A549 (cell line): ENCODE measurements around the gene OXTR. TPM values are rescaled to one million over a fixed set of nuclear protein-coding genes. Genes with fewer than 3 reads are reported as not detected.

ENCODE experiments used
- ATAC-seq, 2 experiments: fragments of 200-7000 bp in 1 of 2; fragments of >200 bp in 1 of 2; cut with Nextera tagmentation in 1 of 2; cut with Tn5 transposase in 1 of 2; 3 replicates each; pipeline versions ENCODE4 v1.8.0 to v1.9.1; 2018 to 2020; ENCODE audit warnings: mild to moderate bottlenecking in 1 of 2, moderate library complexity in 1 of 2
- CTCF ChIA-PET: fragments of 300-600 bp; sonication (Branson Sonifier 250); formaldehyde crosslinking; extraction: SDS; loops from one replicate; lab custom pipeline; 2021; ENCODE audit warnings: antibody characterized with exemption, inconsistent platforms; lab: Yijun Ruan, JAX
- POLR2A ChIA-PET: fragments of 350-600 bp; formaldehyde crosslinking; extraction: SDS; loops from one replicate; lab custom pipeline; 2021; ENCODE audit warnings: antibody characterized with exemption, inconsistent platforms; lab: Yijun Ruan, JAX
- DNase-seq, 2 experiments: peaks; one replicate each; pipeline versions ENCODE4 v3.0.0 to v3.0.0-alpha.2; 2011 to 2016; ENCODE audit warnings: low read depth in 1 of 2, low spot score in 1 of 2
- FAIRE-seq: peaks from 2 replicates; lab custom pipeline; 2011; peaks lifted over from hg19 to GRCh38; lab: Jason Lieb, UNC
- H3K27ac ChIP-seq, 2 experiments: fragments of >200 bp; sonication (Bioruptor Twin); formaldehyde crosslinking; 3 replicates each; pipeline ENCODE4 v1.5.1; 2016 to 2017
- H3K4me1 ChIP-seq: fragments of >200 bp; sonication (Bioruptor Twin); formaldehyde crosslinking; 3 replicates; pipeline ENCODE4 v1.6.1; 2016
- H3K4me2 ChIP-seq: fragments of >200 bp; sonication (Bioruptor Twin); formaldehyde crosslinking; 3 replicates; pipeline ENCODE4 v1.6.1; 2016
- H3K4me3 ChIP-seq: fragments of >200 bp; sonication (Bioruptor Twin); formaldehyde crosslinking; 3 replicates; pipeline ENCODE4 v1.5.1; 2016
- H3K9me3 ChIP-seq: fragments of >200 bp; sonication (Bioruptor Twin); formaldehyde crosslinking; 3 replicates; pipeline ENCODE4 v1.6.1; 2016
- BHLHE40 ChIP-seq: IDR thresholded peaks from 2 replicates; pipeline ENCODE4 v1.6.1; 2012; ENCODE audit warnings: low read depth, low read length, inconsistent platforms
- CHD2 ChIP-seq: fragments of 150-350 bp; IDR thresholded peaks from 2 replicates; pipeline ENCODE4 v1.6.1; 2014; ENCODE audit warnings: low read length; ENCODE audit not compliant: partially characterized antibody
- EHMT2 ChIP-seq: fragments of 200-600 bp; sonication (generic); IDR thresholded peaks from 2 replicates; pipeline ENCODE4 v1.6.1; 2016; ENCODE audit warnings: antibody characterized with exemption, low read depth, mild to moderate bottlenecking, moderate library complexity
- EP300 ChIP-seq, 2 experiments: fragments of >200 bp; sonication (Bioruptor Twin); formaldehyde crosslinking; IDR thresholded peaks; 2 replicates in 1 of 2; 3 replicates in 1 of 2; pipeline ENCODE4 v1.6.1; 2016 to 2017
- ESRRA ChIP-seq: fragments of 150-350 bp; IDR thresholded peaks from 2 replicates; pipeline ENCODE4 v1.6.1; 2014; ENCODE audit warnings: mild to moderate bottlenecking, low read length, borderline replicate concordance
- GATA3 ChIP-seq: IDR thresholded peaks from 2 replicates; pipeline ENCODE4 v1.6.1; 2012; ENCODE audit warnings: borderline replicate concordance
- HOXA7 ChIP-seq: fragments of 250-450 bp; sonication (Bioruptor Pico); IDR thresholded peaks from 2 replicates; pipeline ENCODE4 v1.5.0; 2020; ENCODE audit warnings: mild to moderate bottlenecking, moderate library complexity
- JUN ChIP-seq, 2 experiments: fragments of >200 bp; sonication (Bioruptor Twin); formaldehyde crosslinking; IDR thresholded peaks; 2 replicates in 1 of 2; 3 replicates in 1 of 2; pipeline ENCODE4 v1.6.1; 2016 to 2017
- JUNB ChIP-seq: fragments of >200 bp; sonication (Bioruptor Twin); formaldehyde crosslinking; IDR thresholded peaks from 2 replicates; pipeline ENCODE4 v1.6.1; 2016
- KDM1A ChIP-seq: fragments of 200-600 bp; sonication (generic); IDR thresholded peaks from 2 replicates; pipeline ENCODE4 v1.6.1; 2016; ENCODE audit warnings: low read depth, mild to moderate bottlenecking
- MAZ ChIP-seq: fragments of 150-350 bp; IDR thresholded peaks from 2 replicates; pipeline ENCODE4 v1.6.1; 2014; ENCODE audit warnings: antibody characterized with exemption, low read depth, low read length, borderline replicate concordance
- MYC ChIP-seq: IDR thresholded peaks from 2 replicates; pipeline ENCODE4 v1.6.1; 2012; ENCODE audit warnings: mild to moderate bottlenecking, inconsistent platforms, low read length, improper control_type of control experiment, borderline replicate concordance
- POLR2A ChIP-seq: IDR thresholded peaks from 2 replicates; pipeline ENCODE4 v1.6.1; 2012; ENCODE audit warnings: mild to moderate bottlenecking, low read length
- RAD21 ChIP-seq, 2 experiments: fragments of >200 bp in 1 of 2; sonication (Bioruptor Twin) in 1 of 2; formaldehyde crosslinking in 1 of 2; IDR thresholded peaks in 1 of 2; conservative IDR thresholded peaks in 1 of 2; 2 replicates in 1 of 2; 3 replicates in 1 of 2; pipeline ENCODE4 v1.6.1; 2012 to 2018; ENCODE audit warnings: inconsistent platforms in 1 of 2
- WGBS: methylation state at CpG from one replicate; pipeline ENCODE4 v1.1.6; 2017; ENCODE audit errors: missing lambda C conversion rate; 5-methylcytosine and 5-hydroxymethylcytosine counted together
- polyA plus RNA-seq, 4 experiments: library from polyadenylated mRNA; depleted of rRNA in 3 of 4; stranded (reverse); fragments of >200 nt; fragmentation: RNase III in 1 of 4; extraction: RNeasy Plus Mini Kit Qiagen cat#74134 plus additional on column Dnase treatment in 1 of 4; gene quantifications; 2 replicates in 3 of 4; 3 replicates in 1 of 4; pipeline ENCODE4 v1.2.3, GENCODE V29; 2011 to 2017
- TF ChIP-seq, protein P1 (sequence below): fragments of 450-650 bp; IDR thresholded peaks from 2 replicates; pipeline ENCODE4 v1.6.1; 2014; ENCODE audit warnings: antibody characterized with exemption
- TF ChIP-seq, protein P2 (sequence below): fragments of 200-600 bp; sonication (generic); IDR thresholded peaks from 2 replicates; pipeline ENCODE4 v1.6.1; 2016; ENCODE audit warnings: antibody characterized with exemption, mild to moderate bottlenecking, moderate library complexity

OXTR gene
- polyA plus RNA-seq, 2 of the 4 experiments (the other 2 are of a cell fraction), result 2.1 to 2.4 TPM

DNA sequence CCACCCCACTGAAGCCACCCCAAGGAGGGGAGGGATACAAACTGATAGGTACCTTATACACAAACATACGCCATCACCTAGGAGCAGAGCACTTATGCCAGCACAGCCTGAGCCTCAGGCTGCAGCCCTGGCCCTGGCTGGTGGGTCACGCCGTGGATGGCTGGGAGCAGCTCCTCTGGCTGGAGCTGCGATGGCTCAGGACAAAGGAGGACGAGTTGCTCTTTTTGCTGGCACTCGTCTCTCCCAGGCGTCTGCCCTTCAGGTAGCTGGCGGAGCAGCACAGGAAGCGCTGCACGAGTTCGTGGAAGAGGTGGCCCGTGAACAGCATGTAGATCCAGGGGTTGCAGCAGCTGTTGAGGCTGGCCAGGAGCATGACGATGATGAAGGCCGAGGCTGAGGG lies 16.6 kb downstream of the OXTR start:
- no peaks in the 10 kb centered on the region for H3K4me1 ChIP-seq
- no peak overlapping the region for H3K27ac ChIP-seq
- no peak overlapping the region for H3K4me3 ChIP-seq
- no peak overlapping the region for H3K4me2 ChIP-seq
- ChIA-PET POLR2A (no interaction called here), CTCF (interaction anchor here (0.9 to 6.5 kb wide), 4 partner anchors 14 to 70 kb away, joined by 3 to 48 read pairs (median 6); partner anchors contain the start of gene OXTR)
- 90% methylated on average over 14 of the region's 14 CpGs for WGBS
- no peak for TF ChIP-seq JUNB
- TF ChIP-seq CHD2, result no peak
- TF ChIP-seq, protein P1, sequence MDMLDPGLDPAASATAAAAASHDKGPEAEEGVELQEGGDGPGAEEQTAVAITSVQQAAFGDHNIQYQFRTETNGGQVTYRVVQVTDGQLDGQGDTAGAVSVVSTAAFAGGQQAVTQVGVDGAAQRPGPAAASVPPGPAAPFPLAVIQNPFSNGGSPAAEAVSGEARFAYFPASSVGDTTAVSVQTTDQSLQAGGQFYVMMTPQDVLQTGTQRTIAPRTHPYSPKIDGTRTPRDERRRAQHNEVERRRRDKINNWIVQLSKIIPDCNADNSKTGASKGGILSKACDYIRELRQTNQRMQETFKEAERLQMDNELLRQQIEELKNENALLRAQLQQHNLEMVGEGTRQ, result no peak
- TF ChIP-seq BHLHE40, result no peak
- no peak for TF ChIP-seq EP300 (IDR thresholded peaks at IDR 0.05)
- TF ChIP-seq GATA3, result no peak
- no peak for TF ChIP-seq MAZ
- TF ChIP-seq KDM1A, result no peak
- TF ChIP-seq RAD21 (conservative IDR thresholded peaks at IDR 0.05 in 1 of 2, IDR thresholded peaks at IDR 0.05 in 1 of 2), result no peak
- TF ChIP-seq ESRRA, result no peak
- FAIRE-seq (no peak), DNase-seq (no peak), ATAC-seq (no peak)
- no peaks in the 10 kb centered on the region for H3K9me3 ChIP-seq

DNA sequence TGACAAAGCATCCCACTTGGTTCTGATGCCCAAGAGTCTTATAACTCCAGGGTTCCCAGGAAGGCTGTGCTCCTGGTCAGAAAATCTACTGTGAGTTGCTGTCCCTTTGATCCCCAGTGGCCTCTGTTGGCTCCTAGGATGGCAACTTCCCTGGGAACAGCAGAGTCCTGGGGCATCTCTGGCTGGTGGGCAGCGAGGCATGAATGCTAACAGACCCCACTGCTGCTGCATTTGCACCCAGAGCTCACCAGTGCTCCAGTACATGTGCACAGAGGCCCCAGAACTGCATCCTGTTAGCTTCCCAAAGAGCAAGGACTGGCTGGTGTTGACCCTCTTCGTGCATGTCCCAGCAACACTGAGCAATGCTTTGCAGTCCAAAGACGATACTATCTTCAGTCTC lies 20.1 kb downstream of the OXTR start:
- POLR2A ChIA-PET, result no interaction called here
- 88% methylated on average over 2 of the region's 3 CpGs for WGBS
- no peaks in the 10 kb centered on the region for H3K9me3 ChIP-seq

DNA sequence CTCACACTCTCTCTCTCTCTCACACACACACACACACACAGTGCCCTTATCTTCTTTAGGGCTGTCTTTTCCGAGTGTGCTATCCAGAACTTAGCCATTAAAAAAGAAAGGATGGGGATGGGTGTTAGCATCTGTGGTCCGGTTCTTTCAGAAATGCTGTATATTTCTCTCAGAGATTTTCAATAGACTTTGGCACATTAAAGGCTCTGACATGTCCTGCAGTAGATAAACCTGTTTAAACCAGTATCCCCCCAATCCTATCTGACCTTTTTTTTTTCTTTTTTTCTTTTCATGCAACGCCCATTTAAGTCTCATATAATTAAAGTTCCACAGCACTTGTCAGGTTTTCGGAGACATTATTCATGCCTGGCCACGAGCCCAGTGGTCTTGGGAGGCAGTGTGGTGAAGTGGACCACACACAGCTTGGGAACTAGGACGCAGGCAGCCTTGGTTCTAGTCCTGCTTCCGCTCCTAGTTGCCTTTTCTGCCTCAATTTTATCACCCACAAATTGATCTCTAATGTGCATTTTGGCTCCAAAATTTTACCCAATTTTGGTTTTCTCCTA lies 22.6 kb downstream of the OXTR start:
- TF ChIP-seq MYC (no peak), KDM1A (no peak), JUN (IDR thresholded peaks at IDR 0.05) (no peak), POLR2A (no peak)
- ATAC-seq, result no peak
- WGBS, result 76% methylated on average over 7 of the region's 7 CpGs
- no peak overlapping the region for H3K27ac ChIP-seq
- no peak overlapping the region for H3K4me3 ChIP-seq
- no peak for FAIRE-seq
- DNase-seq, result no peak
- no peaks in the 10 kb centered on the region for H3K9me3 ChIP-seq
- H3K4me2 ChIP-seq, result no peak overlapping the region
- peaks cover 23% of the 10 kb centered on the region for H3K4me1 ChIP-seq
- POLR2A ChIA-PET, result no interaction called here
- CTCF ChIA-PET, result interaction anchor here (1.8 to 3.5 kb wide), 2 partner anchors 22 to 23 kb away, joined by 4 to 20 read pairs; partner anchors contain the start of gene OXTR

More for the DNA sequence above, 20.1 kb downstream of the OXTR start:
- Histone ChIP-seq H3K27ac (no peak overlapping the region), H3K4me3 (no peak overlapping the region), H3K4me1 (no peaks in the 10 kb centered on the region; the same call in 2 of the 3 replicates), H3K4me2 (no peak overlapping the region)
- CTCF ChIA-PET, result interaction anchor here (0.7 to 1.6 kb wide), 2 partner anchors 20 to 76 kb away, joined by 3 to 8 read pairs; partner anchors contain the start of gene OXTR
- TF ChIP-seq HOXA7, result no peak
- TF ChIP-seq ESRRA, result no peak
- TF ChIP-seq, protein P2, sequence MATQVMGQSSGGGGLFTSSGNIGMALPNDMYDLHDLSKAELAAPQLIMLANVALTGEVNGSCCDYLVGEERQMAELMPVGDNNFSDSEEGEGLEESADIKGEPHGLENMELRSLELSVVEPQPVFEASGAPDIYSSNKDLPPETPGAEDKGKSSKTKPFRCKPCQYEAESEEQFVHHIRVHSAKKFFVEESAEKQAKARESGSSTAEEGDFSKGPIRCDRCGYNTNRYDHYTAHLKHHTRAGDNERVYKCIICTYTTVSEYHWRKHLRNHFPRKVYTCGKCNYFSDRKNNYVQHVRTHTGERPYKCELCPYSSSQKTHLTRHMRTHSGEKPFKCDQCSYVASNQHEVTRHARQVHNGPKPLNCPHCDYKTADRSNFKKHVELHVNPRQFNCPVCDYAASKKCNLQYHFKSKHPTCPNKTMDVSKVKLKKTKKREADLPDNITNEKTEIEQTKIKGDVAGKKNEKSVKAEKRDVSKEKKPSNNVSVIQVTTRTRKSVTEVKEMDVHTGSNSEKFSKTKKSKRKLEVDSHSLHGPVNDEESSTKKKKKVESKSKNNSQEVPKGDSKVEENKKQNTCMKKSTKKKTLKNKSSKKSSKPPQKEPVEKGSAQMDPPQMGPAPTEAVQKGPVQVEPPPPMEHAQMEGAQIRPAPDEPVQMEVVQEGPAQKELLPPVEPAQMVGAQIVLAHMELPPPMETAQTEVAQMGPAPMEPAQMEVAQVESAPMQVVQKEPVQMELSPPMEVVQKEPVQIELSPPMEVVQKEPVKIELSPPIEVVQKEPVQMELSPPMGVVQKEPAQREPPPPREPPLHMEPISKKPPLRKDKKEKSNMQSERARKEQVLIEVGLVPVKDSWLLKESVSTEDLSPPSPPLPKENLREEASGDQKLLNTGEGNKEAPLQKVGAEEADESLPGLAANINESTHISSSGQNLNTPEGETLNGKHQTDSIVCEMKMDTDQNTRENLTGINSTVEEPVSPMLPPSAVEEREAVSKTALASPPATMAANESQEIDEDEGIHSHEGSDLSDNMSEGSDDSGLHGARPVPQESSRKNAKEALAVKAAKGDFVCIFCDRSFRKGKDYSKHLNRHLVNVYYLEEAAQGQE, result no peak
- no peak for TF ChIP-seq EHMT2
- ATAC-seq (no peak), FAIRE-seq (no peak), DNase-seq (no peak)
